ENCODE results near the gene THSD4.

GRCh38 chr15:71251584-71252043, 136.3 kb downstream of the THSD4 start:
- TF ChIP-seq CTCF (conservative IDR thresholded peaks at IDR 0.05 in 1 of 2, IDR thresholded peaks at IDR 0.05 in 1 of 2; ENCODE audit: extremely low read depth in 1 of 2, insufficient read depth in 1 of 2, low read depth in 1 of 2, low read length in 2 of 2) (no peak), EZH2 (IDR thresholded peaks at IDR 0.05; ENCODE audit: borderline replicate concordance, low read length) (no peak)
